GM12864 (cell line): ENCODE results near the gene MYNN.

Experiments
- DNase-seq: peaks from one replicate; pipeline ENCODE4 v3.0.0-alpha.2; 2011; ENCODE audit warnings: low read depth
- H3K4me3 ChIP-seq: 2 replicates; pipeline ENCODE4 v1.5.1; 2011; ENCODE audit warnings: mild to moderate bottlenecking, low read depth, low read length, control low read depth
- CTCF ChIP-seq: IDR thresholded peaks from 2 replicates; pipeline ENCODE4 v1.5.1; 2011; ENCODE audit warnings: low read depth, mild to moderate bottlenecking, moderate library complexity, low read length, control low read depth, inconsistent platforms; ENCODE audit errors: missing control alignments

MYNN gene

GRCh38 chr3:169751875-169752274 is 21.3 kb upstream of the MYNN start:
- no peak for TF ChIP-seq CTCF
- H3K4me3 ChIP-seq: no peak overlapping the region
- no peak for DNase-seq

GRCh38 chr3:169754711-169755110 is 18.5 kb upstream of the MYNN start:
- no peak for TF ChIP-seq CTCF
- no peak overlapping the region for H3K4me3 ChIP-seq
- DNase-seq: no peak

GRCh38 chr3:169755488-169755887 is 17.7 kb upstream of the MYNN start:
- H3K4me3 ChIP-seq: no peak overlapping the region
- no peak for TF ChIP-seq CTCF
- DNase-seq: no peak

- no peak for TF ChIP-seq CTCF
- no peak for DNase-seq
- H3K4me3 ChIP-seq: no peak overlapping the region
Measured at GRCh38 chr3:169758359-169758994, 14.7 kb upstream of the MYNN start.

GRCh38 chr3:169759256-169759655 is 13.9 kb upstream of the MYNN start:
- no peak for TF ChIP-seq CTCF
- no peak for DNase-seq
- no peak overlapping the region for H3K4me3 ChIP-seq

GRCh38 chr3:169760479-169760878 is 12.7 kb upstream of the MYNN start:
- H3K4me3 ChIP-seq: no peak overlapping the region
- TF ChIP-seq CTCF: no peak
- no peak for DNase-seq

- peak overlapping the region; percentile 73 for H3K4me3 ChIP-seq
- no peak for DNase-seq
- TF ChIP-seq CTCF: no peak
Measured at GRCh38 chr3:169764312-169764881, 8.8 kb upstream of the MYNN start.
